Activated CD8-positive, alpha-beta memory T cell treated with anti-CD3 and anti-CD28 coated beads for 36 hours (primary cell): ENCODE data around the gene RTN4R. TPM values are rescaled to one million over a fixed set of nuclear protein-coding genes. Genes with fewer than 3 reads are reported as not detected.

ENCODE experiments used
- CTCF ChIA-PET: fragments of 350-600 bp; sonication (Branson Sonifier 250); formaldehyde crosslinking; loops from one replicate; lab custom pipeline; 2021; ENCODE audit warnings: antibody characterized with exemption; lab: Charles Lee
- POLR2A ChIA-PET: fragments of 350-600 bp; sonication (Branson Sonifier 250); formaldehyde crosslinking; loops from one replicate; lab custom pipeline; 2021; ENCODE audit warnings: antibody characterized with exemption; lab: Charles Lee
- total RNA-seq, 2 experiments: library from RNA; stranded (reverse); gene quantifications; one replicate each; pipeline ENCODE4 v1.2.3, GENCODE V29; 2021

RTN4R gene
- total RNA-seq, 2 experiments from 2014 or later, result 2.3 to 2.4 TPM

DNA sequence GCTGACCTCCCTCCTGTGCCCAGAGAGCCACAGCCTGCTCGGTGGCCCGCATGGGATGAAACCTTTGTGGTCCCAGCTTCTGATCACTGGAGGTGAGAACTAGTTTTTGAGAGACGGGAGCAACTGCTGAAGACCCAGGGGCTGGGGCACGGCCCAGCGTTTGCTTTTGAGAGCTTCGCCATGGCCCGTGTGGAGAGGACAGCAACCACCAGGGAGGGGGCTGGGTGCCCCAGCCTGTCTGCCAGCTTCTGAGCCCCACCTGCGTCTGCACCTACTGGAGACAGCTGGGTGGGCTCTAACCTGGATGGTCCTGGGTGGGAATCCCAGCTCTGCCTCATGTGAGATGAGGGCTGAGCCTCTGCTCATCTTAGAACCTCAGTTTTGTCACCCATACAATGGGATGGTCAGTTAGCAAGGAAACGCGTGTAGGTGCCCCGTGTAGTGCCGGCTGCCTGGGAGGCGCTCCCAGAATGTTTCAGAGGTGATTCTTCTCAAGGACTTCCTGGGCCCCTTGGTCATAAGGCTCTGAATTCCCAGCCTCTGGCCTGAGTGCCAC lies 66.2 kb downstream of the RTN4R start:
- CTCF ChIA-PET, result no interaction called here
- POLR2A ChIA-PET, result no interaction called here

DNA sequence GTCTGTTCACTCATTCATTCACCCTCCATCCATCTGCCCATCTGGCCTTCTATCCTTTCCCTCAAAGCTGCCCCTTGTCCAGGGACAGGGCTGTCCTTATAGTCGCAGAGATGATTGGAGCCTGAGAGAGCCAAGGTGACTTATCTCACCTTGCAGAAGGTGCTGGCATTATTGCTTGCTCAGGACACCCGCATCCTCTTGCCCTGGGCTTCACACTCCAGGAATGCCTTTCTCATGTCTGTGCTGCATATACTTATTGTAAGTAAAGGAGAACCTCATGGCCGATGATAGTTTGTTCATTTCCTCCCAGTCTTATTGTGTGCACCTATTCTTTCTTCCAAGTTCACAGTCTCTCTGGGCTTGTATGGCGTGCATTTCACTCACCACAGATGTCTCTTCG lies 68.2 kb downstream of the RTN4R start:
- CTCF ChIA-PET, result no interaction called here
- POLR2A ChIA-PET, result no interaction called here

DNA sequence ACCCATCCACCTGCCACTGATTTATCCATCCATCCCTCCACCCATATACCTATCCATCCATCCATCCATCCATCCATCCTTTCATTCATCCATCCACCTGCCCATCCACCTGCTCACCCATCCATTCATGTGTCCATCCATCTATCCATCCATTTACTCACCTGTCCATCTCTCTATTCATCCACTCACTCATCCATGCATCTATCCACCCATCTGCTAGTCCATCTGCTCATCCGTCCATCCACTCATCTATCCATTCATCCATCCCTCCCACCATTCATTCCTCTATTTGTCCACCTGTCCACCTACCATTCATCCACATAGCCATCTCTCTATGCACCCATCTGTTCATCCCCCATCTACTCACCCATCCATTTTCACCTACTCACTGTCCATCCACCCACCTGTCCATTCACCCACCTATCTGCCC lies 68.7 kb downstream of the RTN4R start:
- ChIA-PET CTCF (no interaction called here), POLR2A (no interaction called here)

DNA sequence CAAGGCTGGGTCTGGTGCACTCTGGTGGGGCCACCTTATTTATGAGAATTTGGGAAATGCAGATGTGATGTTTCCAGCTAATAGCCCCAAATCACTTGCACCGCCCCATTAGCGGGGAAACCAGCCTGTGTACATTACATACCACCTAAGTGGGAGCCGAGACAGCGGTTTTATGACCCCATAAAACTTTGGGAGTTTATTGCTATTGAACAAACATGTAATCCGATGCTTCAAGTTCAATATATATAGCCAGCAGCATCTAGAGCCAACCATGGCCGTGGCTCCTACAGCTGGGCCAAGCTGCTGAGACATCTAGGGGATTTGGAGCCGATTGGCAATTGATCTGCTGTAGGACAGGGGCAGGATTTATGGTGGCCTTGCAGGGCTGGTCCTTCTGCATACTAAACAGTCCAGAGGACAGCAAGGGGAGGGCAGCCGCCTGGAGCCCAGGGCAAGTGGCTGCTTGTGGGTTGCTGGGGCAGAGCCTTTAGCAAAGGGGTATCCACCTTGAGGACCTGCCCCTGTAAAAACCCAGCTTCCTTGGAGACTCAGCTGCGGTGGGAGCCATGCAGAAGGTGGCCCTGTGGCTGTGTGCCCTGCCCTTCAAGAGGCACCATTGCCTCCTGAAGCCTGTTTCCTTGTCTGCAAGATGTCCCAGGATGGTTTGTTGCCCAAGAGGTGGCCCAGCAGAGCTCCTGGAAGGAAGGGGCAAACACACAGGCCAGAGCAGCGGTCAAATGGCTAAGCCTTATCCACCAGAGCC lies 69.4 kb downstream of the RTN4R start:
- ChIA-PET POLR2A (no interaction called here), CTCF (no interaction called here)

DNA sequence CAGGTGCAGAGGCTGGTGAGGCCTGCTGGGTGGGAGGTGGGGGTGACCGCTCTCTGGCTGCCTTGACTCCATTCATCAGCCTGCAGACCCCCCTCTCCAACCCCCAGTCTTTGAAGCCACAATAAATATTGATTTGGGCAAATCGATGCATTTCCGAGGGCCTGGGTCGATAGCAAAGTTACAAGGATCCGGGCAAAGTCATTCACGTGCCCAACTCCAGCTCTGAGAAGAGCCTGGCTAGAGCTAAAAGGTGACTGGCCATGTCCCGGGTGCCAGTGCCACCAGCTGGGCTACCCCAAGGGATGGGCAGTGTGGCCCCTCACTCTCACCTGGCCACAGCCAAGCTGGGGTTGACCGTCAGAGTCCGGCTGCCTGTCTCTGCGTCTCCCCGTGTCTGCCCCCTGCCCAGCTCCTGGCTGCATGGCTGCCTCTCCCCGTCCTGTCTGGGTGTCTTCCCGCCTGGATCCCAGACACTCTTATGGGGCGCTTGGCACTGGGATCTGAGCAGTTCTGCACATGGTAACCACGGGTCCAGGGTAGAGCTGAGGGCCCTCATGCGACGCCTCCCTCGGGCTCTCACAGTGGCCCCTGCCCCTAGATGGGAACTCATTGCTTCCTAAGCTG lies 70.6 kb downstream of the RTN4R start:
- POLR2A ChIA-PET, result no interaction called here
- CTCF ChIA-PET, result no interaction called here

DNA sequence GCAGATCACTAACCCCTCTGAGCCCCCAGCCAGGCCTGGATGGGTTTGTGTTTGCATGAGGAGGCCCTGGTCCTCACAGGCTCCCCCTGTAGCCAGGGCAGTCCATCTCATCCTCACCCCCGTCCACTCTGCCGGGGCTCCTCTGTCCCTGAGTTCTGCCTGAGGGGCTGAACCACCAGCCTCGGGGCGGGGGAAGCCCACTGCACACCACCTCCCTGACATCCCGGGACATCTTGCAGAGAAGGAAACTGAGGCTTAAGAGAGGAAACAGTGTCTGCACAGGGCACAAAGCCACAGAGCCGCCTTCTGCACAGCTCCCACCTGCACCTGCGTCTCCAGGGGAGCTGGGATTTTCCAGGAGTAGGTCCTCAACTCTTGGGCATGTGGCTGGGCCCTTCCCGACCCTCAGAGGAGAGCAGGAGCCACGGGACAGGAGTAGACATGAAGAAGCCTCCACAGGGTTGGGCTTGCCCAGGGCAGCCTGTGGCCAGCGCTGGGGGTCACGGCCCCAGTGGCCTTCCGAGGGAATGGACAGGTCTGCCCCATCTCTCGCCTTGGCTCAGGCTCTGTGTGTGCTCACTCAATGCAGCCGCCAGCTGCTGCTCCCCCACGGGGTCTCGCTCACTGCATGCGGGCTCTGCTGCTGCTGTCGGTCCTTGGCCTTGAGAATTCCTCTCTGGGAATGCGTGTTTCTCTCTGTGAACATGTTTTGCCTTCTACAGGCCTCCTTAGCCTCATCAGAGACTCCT lies 71.8 kb downstream of the RTN4R start:
- POLR2A ChIA-PET, result no interaction called here
- CTCF ChIA-PET, result interaction anchor here (0.6 to 1.2 kb wide), 2 partner anchors 10 to 1051 kb away, joined by 3 read pairs; no protein-coding TSS in a partner anchor

DNA sequence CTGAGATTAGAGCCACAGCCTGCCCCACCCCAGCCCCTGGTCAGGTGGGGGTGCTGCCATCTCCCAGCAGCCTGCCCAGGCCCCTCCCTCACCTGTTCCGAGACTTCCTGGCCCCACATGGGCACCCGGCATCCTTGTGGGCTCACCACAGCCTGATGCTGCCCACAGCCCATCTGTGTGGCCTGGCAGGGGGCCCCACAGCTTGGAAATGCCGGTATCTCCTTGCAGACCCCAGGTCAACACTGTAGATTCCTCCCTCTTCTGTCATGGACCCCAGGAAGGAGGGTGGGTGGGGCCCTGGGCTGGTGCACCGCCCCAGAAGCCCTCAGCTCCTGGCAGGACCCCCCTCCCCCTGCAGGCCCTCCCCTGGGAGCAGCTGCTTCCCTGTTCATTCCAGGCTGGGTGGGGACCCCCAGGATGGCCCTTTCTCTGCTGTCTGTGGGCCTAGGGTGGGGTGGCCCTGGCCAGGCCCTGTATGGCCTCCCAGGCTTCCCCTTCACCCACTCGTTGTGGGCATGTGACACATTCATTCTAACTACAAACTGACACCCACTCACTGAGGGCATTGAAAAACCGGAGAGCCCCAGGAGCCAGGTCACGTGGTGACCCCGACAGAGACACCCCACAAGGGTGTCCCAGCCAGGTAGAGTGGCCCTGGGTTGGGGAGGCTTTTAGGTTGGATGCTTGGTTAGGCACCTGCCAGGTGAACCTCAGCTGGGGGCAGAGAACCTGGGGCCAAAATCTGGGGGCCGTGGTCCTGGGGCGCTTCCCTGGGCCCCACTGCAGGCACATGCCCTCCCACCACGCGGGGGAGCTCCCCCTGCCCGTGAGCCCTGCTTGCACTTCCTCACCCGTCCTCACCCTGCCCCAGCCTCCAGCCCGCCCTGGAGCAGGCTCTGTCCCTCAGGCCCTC lies 73.2 kb downstream of the RTN4R start:
- ChIA-PET POLR2A (no interaction called here), CTCF (interaction anchor here (1.2 kb wide), 1 partner anchor 8 kb away, joined by 3 read pairs; no protein-coding TSS in a partner anchor)

DNA sequence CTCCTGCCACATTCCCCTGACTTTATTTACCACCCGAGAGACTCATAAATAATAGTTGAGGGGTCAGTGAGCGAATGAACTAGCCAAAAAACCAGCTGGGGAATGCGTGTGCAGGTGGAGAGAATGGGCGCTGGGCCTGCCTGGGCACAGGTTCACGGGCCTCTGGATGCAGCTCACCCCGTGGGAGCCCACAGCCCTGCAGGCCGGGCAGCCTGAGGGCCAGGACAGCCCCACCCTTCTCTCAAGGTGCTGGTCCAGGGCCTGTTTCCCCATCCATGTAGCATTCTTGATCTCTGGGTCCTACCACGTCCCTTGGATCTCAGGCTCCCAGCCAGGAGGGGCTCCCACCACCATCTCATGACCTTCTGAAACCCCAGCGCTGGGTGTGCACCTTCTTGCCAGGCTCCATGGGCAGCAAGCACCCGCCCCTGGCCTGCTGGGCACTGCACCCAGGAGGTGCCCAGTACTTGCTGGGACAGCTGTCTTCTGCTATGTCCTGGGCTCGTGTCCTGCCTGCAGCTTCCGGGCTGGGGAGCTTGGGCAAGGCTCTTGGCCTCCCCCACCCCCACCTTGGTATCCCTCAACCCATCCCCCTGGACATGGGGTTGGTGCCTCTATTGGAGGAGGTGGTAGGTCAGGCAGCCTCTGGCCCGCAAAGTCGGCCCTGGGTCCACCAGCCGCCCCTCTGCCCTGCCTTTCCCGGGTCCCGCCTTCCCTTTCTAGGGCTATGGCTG lies 74.2 kb downstream of the RTN4R start:
- ChIA-PET CTCF (no interaction called here), POLR2A (no interaction called here)

DNA sequence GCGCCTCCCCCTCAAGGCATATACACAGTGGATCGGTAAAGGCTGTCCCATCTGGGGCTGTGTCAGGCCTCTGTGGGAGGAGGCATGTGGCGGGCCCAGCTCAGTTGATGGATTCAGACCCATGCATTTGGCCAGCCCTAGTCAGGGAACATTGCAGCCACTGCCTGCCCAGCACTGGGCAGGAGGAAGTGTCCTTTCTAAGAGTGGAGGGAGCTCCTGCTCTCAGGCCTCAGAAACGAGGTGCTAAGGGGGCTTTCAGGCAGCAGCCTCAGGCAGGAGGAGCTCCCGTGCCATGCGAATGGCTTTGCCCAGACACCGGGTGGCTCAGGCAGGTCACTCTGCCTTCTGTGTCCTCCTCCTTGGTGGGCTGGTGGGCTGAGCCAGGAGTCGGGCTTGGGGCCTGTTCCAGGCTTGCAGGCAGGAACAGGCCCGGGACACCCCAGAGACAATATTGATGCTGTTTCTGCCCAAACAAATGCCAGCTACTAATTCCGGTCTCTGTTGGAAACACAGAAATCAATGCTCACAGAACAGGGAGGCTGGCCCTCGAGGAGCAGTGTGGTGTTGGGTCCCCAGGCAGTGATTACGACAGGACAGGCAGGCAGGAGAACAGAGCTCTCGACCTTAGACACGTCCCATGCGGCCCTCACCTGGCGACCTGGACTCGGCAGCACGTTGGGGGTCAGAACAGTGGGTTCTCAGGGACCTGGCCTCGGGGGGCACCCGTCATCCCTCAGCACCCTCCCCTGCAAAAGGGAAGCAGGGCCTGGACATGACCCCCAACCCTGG lies 75.0 kb downstream of the RTN4R start:
- ChIA-PET CTCF (no interaction called here), POLR2A (no interaction called here)

DNA sequence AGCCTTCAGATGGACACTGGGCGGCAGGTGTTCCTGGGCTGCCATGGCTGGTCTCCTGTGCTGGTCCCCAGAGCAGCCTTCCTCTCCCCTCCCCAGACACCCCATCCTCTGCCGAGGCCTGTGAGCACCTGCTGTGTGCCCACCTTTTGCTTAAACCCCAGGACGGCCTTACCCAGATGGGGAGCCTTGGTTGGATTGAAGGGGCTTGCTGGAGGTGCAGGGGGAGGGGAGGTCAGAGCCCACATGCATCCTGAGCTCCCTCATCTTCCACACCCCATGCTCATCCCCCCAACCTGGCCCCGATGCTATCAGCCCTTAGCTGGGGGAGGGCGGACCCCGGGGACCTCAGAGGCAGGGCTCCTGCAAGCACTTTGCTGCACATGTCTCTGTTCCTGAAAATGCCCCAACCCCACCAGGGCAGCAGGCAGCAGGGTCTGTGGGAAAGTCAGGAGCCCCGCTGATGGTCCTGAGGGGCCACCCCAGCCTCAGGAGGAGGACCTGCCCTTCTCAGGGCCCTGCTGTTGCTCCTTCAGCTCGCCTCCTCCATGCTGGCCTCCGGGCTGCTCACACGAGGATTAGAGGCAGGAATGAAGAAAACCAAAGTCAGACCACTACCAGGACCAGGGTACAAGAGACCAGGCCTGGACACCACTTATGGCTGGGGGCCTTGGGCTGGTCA lies 75.7 kb downstream of the RTN4R start:
- CTCF ChIA-PET, result no interaction called here
- POLR2A ChIA-PET, result no interaction called here

DNA sequence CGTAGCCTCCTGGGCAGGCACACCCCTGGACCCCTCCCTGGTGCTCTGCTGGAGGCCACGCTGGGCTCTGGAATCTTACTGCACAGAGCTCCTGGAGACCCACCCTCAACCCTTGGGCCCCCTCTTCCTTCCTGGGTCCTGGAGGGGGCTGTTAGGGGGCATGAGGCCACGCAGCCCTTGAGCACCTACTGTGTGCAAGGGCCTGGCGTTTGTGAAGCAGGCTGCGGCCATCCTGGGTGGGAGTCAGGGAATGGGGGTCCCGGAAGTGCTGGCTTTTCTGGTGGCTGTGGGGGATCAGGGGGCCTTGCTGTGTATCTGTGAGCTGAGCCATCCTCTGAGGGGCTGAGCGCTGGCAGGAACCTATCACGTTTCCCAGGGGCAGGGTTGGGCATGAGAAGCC lies 76.3 kb downstream of the RTN4R start:
- POLR2A ChIA-PET, result no interaction called here
- CTCF ChIA-PET, result no interaction called here

Other genes starting within 250 kb of the RTN4R start
- 10 to 100 TPM; 21.3 to 23.0 TPM for gene TANGO2, start 247.2 kb downstream of the RTN4R start, total RNA-seq
- gene DGCR8, start 188.1 kb downstream of the RTN4R start, total RNA-seq, result 10 to 100 TPM; 64.9 to 67.9 TPM
- gene RANBP1, start 152.2 kb downstream of the RTN4R start, total RNA-seq, result 100 to 1,000 TPM; 446 to 470 TPM
- gene TRMT2A, start 151.1 kb downstream of the RTN4R start, total RNA-seq, result 100 to 1,000 TPM; 122 to 125 TPM
- gene ZDHHC8, start 136.5 kb downstream of the RTN4R start, total RNA-seq, result 10 to 100 TPM; 86.6 to 87.0 TPM
- not detected for gene CCDC188, start 117.3 kb downstream of the RTN4R start, total RNA-seq
- 10 to 100 TPM; 40.4 to 41.2 TPM for gene DGCR6L, start 51.7 kb upstream of the RTN4R start, total RNA-seq
- 10 to 100 TPM; 15.4 to 15.9 TPM for gene ZNF74, start 125.8 kb upstream of the RTN4R start, total RNA-seq
- under 1 TPM; 0.08 to 0.21 TPM for gene SCARF2, start 169.5 kb upstream of the RTN4R start, total RNA-seq
- 10 to 100 TPM; 13.9 to 14.8 TPM for gene KLHL22, start 227.5 kb upstream of the RTN4R start, total RNA-seq
- gene MED15, start 239.3 kb upstream of the RTN4R start, total RNA-seq, result 10 to 100 TPM; 84.2 to 90.1 TPM